GM23248 (cell line): Measurements from ENCODE around the gene PRSS36.

ENCODE experiments used
- EZH2 ChIP-seq: fragments of 200-600 bp; sonication (generic); IDR thresholded peaks from 2 replicates; pipeline ENCODE4 v1.6.1; 2018; ENCODE audit warnings: antibody characterized with exemption, mild to moderate bottlenecking; ENCODE audit not compliant: insufficient read depth, poor library complexity, severe bottlenecking
- EZH2phosphoT487 ChIP-seq: fragments of 200-600 bp; sonication (generic); IDR thresholded peaks from 2 replicates; pipeline ENCODE4 v1.6.1; 2018; ENCODE audit warnings: antibody characterized with exemption, moderate library complexity, mild to moderate bottlenecking, low read depth; ENCODE audit not compliant: insufficient read depth

GRCh38 chr16:31148281-31148728, 1.6 kb downstream of the PRSS36 start:
- TF ChIP-seq EZH2 = no peak
- TF ChIP-seq EZH2phosphoT487 = no peak
